ENCODE results near the gene PPP4R4. TPM values are rescaled to one million over a fixed set of nuclear protein-coding genes. Genes with fewer than 3 reads are reported as not detected.

Gene PPP4R4
- total RNA-seq (ENCODE audit: low replicate concordance), result 1.3 and 1.9 TPM in 2 replicates
- long read RNA-seq, result 0 reads

- Mint-ChIP-seq H3K4me1 (ENCODE audit: unreplicated experiment) (peaks cover 7% of the 10 kb centered on the region), H3K36me3 (no peaks in the 10 kb centered on the region), H3K4me3 (peak within 1 kb of the TSS; percentile 88), H3K27ac (no peak within 1 kb of the TSS), H3K27me3 (peaks cover 69% of the 10 kb centered on the region), H3K9me3 (no peaks in the 10 kb centered on the region)
- peak; percentile 95 for DNase-seq (ENCODE audit: extremely low spot score, unreplicated experiment)
- TF ChIP-seq CTCF (conservative IDR thresholded peaks at IDR 0.05), result no peak
These were observed at the start of gene PPP4R4 for GRCh38 chr14:94173885-94174603. Gene PPP4R4 (plus strand): TSS chr14:94174322. CDS start chr14:94174466, 144 bp downstream.

- H3K4me1 Mint-ChIP-seq (ENCODE audit: unreplicated experiment), result peaks cover 9% of the 10 kb centered on the region
- H3K4me3 Mint-ChIP-seq, result no peak overlapping the region
- H3K27ac Mint-ChIP-seq, result no peak overlapping the region
- H3K9me3 Mint-ChIP-seq, result no peaks in the 10 kb centered on the region
- peaks cover 10% of the 10 kb centered on the region for H3K27me3 Mint-ChIP-seq
- no peaks in the 10 kb centered on the region for H3K36me3 Mint-ChIP-seq
- DNase-seq (ENCODE audit: extremely low spot score, unreplicated experiment), result peak; percentile 27
- no peak for TF ChIP-seq CTCF (conservative IDR thresholded peaks at IDR 0.05)
These were observed 49.3 kb upstream of the PPP4R4 start for GRCh38 chr14:94124582-94125377.

GRCh38 chr14:94125659-94126418 is 48.3 kb upstream of the PPP4R4 start:
- peak; percentile 25 for DNase-seq (ENCODE audit: extremely low spot score, unreplicated experiment)
- TF ChIP-seq CTCF (conservative IDR thresholded peaks at IDR 0.05), result no peak
- no peak overlapping the region for H3K4me3 Mint-ChIP-seq
- H3K9me3 Mint-ChIP-seq, result no peaks in the 10 kb centered on the region
- H3K27ac Mint-ChIP-seq, result no peak overlapping the region
- H3K27me3 Mint-ChIP-seq, result peaks cover 15% of the 10 kb centered on the region
- H3K36me3 Mint-ChIP-seq, result no peaks in the 10 kb centered on the region
- H3K4me1 Mint-ChIP-seq (ENCODE audit: unreplicated experiment), result peaks cover 16% of the 10 kb centered on the region

GRCh38 chr14:94126419-94126677 is 47.8 kb upstream of the PPP4R4 start:
- Mint-ChIP-seq H3K36me3 (no peaks in the 10 kb centered on the region), H3K4me1 (ENCODE audit: unreplicated experiment) (peaks cover 16% of the 10 kb centered on the region), H3K4me3 (no peak overlapping the region), H3K27ac (no peak overlapping the region), H3K9me3 (no peaks in the 10 kb centered on the region), H3K27me3 (peaks cover 15% of the 10 kb centered on the region)
- TF ChIP-seq CTCF (conservative IDR thresholded peaks at IDR 0.05), result no peak
- no peak for DNase-seq (ENCODE audit: extremely low spot score, unreplicated experiment)

GRCh38 chr14:94126800-94127199 is 47.3 kb upstream of the PPP4R4 start:
- Mint-ChIP-seq H3K4me1 (ENCODE audit: unreplicated experiment) (peaks cover 16% of the 10 kb centered on the region), H3K36me3 (no peaks in the 10 kb centered on the region), H3K27ac (peak overlapping the region; percentile 12), H3K9me3 (no peaks in the 10 kb centered on the region), H3K27me3 (peaks cover 12% of the 10 kb centered on the region), H3K4me3 (no peak overlapping the region)
- no peak for TF ChIP-seq CTCF (conservative IDR thresholded peaks at IDR 0.05)
- DNase-seq (ENCODE audit: extremely low spot score, unreplicated experiment), result no peak

Data from type B pancreatic cell (in vitro differentiated cells).